H1 (cell line): ENCODE measurements around the gene MAGI2.

ENCODE experiments used
- CEBPB ChIP-seq: IDR thresholded peaks from 2 replicates; pipeline ENCODE4 v1.6.1; 2012; ENCODE audit warnings: low read depth, low read length
- CHD2 ChIP-seq: IDR thresholded peaks from 2 replicates; pipeline ENCODE4 v1.6.1; 2012; ENCODE audit warnings: low read length, improper control_type of control experiment
- EP300 ChIP-seq, 2 experiments: IDR thresholded peaks; 1 replicate in 1 of 2; 2 replicates in 1 of 2; pipeline ENCODE4 v1.6.1; 2011 to 2012; ENCODE audit warnings: low read depth in 2 of 2, low read length in 2 of 2, mild to moderate bottlenecking in 2 of 2, borderline replicate concordance in 1 of 2, inconsistent platforms in 1 of 2, moderate library complexity in 1 of 2
- HDAC6 ChIP-seq: IDR thresholded peaks from one replicate; pipeline ENCODE4 v1.7.1; 2012; ENCODE audit warnings: low read depth, mild to moderate bottlenecking, inconsistent platforms, low read length, moderate library complexity
- JUND ChIP-seq: IDR thresholded peaks from 2 replicates; pipeline ENCODE4 v1.6.1; 2011; ENCODE audit warnings: mild to moderate bottlenecking, improper control_type of control experiment, low read length
- POLR2A ChIP-seq, 2 experiments: IDR thresholded peaks; 1 replicate in 1 of 2; 2 replicates in 1 of 2; pipeline ENCODE4 v1.6.1; 2011; ENCODE audit warnings: low read depth in 2 of 2, low read length in 2 of 2, mild to moderate bottlenecking in 2 of 2; ENCODE audit errors: control extremely low read depth in 1 of 2
- POLR2AphosphoS5 ChIP-seq: IDR thresholded peaks from 2 replicates; pipeline ENCODE4 v1.6.1; 2011; ENCODE audit warnings: low read depth, low read length
- RAD21 ChIP-seq, 2 experiments: IDR thresholded peaks in 1 of 2; conservative IDR thresholded peaks in 1 of 2; 2 replicates each; pipeline ENCODE4 v1.6.1; 2011; ENCODE audit warnings: low read depth in 2 of 2, low read length in 2 of 2, improper control_type of control experiment in 1 of 2, inconsistent platforms in 1 of 2, mild to moderate bottlenecking in 1 of 2, moderate library complexity in 1 of 2
- RFX5 ChIP-seq: IDR thresholded peaks from 2 replicates; pipeline ENCODE4 v1.6.1; 2011; ENCODE audit warnings: low read depth, low read length, improper control_type of control experiment, borderline replicate concordance
- RXRA ChIP-seq: IDR thresholded peaks from 2 replicates; pipeline ENCODE4 v1.6.1; 2011; ENCODE audit warnings: low read depth, mild to moderate bottlenecking, low read length, moderate library complexity; ENCODE audit not compliant: insufficient read depth
- TF ChIP-seq, protein P1 (sequence below), 3 experiments: IDR thresholded peaks; 1 replicate in 2 of 3; 2 replicates in 1 of 3; pipeline versions ENCODE4 v1.5.1 to v1.6.1; 2011; ENCODE audit warnings: low read length in 3 of 3, mild to moderate bottlenecking in 3 of 3, inconsistent platforms in 2 of 3, low read depth in 1 of 3, moderate library complexity in 1 of 3; ENCODE audit not compliant: insufficient read depth in 1 of 3; ENCODE audit errors: control extremely low read depth in 1 of 3
- TF ChIP-seq, protein P2 (sequence below): IDR thresholded peaks from 2 replicates; pipeline ENCODE4 v1.6.1; 2011; ENCODE audit warnings: low read depth, mild to moderate bottlenecking, low read length; ENCODE audit not compliant: insufficient read depth

DNA sequence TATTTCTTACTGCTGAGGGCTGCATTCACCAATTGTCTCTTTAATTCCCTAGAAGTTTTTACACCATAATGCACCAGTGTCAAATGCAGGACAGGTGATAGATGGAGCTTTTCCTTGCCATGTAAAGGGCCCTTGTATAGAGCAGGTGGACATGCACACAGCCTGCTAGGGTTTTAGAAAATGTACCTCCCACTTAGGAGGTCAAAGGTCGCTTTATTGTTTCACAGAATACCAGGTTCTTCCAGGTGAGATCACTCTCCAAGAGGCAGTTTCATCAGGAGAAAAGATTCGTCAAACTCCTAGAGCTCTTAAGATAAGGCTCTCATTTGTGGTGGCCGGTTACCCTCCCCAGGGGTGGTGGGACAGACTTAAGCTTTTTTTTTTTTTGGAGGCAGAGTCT lies 1439.1 kb downstream of the MAGI2 start:
- TF ChIP-seq, protein P1, sequence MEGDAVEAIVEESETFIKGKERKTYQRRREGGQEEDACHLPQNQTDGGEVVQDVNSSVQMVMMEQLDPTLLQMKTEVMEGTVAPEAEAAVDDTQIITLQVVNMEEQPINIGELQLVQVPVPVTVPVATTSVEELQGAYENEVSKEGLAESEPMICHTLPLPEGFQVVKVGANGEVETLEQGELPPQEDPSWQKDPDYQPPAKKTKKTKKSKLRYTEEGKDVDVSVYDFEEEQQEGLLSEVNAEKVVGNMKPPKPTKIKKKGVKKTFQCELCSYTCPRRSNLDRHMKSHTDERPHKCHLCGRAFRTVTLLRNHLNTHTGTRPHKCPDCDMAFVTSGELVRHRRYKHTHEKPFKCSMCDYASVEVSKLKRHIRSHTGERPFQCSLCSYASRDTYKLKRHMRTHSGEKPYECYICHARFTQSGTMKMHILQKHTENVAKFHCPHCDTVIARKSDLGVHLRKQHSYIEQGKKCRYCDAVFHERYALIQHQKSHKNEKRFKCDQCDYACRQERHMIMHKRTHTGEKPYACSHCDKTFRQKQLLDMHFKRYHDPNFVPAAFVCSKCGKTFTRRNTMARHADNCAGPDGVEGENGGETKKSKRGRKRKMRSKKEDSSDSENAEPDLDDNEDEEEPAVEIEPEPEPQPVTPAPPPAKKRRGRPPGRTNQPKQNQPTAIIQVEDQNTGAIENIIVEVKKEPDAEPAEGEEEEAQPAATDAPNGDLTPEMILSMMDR (IDR thresholded peaks at IDR 0.05; ENCODE audit: control extremely low read depth in 1 of 3, insufficient read depth in 1 of 3, low read depth in 1 of 3, low read length in 3 of 3) = no peak
- TF ChIP-seq CHD2 (no peak), JUND (no peak), EP300 (IDR thresholded peaks at IDR 0.05; ENCODE audit: borderline replicate concordance in 1 of 2, low read depth in 2 of 2, low read length in 2 of 2) (no peak), POLR2AphosphoS5 (no peak), POLR2A (IDR thresholded peaks at IDR 0.05; ENCODE audit: control extremely low read depth in 1 of 2, low read depth in 2 of 2, low read length in 2 of 2) (no peak), HDAC6 (no peak), RAD21 (IDR thresholded peaks at IDR 0.05 in 1 of 2, conservative IDR thresholded peaks at IDR 0.05 in 1 of 2; ENCODE audit: low read depth in 2 of 2, low read length in 2 of 2) (no peak), RFX5 (no peak), CEBPB (no peak), RXRA (no peak)
- TF ChIP-seq, protein P2, sequence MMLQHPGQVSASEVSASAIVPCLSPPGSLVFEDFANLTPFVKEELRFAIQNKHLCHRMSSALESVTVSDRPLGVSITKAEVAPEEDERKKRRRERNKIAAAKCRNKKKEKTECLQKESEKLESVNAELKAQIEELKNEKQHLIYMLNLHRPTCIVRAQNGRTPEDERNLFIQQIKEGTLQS = no peak
